VCaP (cell line): ENCODE data around the gene GLA.
A peak's percentile ranks its signal among the peaks of the same experiment; 100 is the strongest.

Source experiments
- H3K27ac ChIP-seq: fragments of 450-650 bp; 2 replicates; pipeline ENCODE4 v1.5.1; 2017
- CTCF ChIP-seq: fragments of 450-650 bp; conservative IDR thresholded peaks from 2 replicates; pipeline ENCODE4 v1.5.1; 2017; ENCODE audit warnings: mild to moderate bottlenecking, moderate library complexity

The GLA gene

GRCh38 chrX:101349193-101349562 is 58.5 kb downstream of the GLA start:
- H3K27ac ChIP-seq = peak overlapping the region; percentile 54; the same call in 1 of the 2 replicates
- no peak for TF ChIP-seq CTCF

- H3K27ac ChIP-seq = peak within 1 kb of the TSS; percentile 54
- no peak for TF ChIP-seq CTCF
Observed at GRCh38 chrX:101348452-101349192, 59.1 kb downstream of the GLA start, which contains the start of gene TIMM8A. TIMM8A (minus strand) TSS chrX:101348742; CDS start chrX:101348664, 78 bp downstream.

- H3K27ac ChIP-seq = peak overlapping the region; percentile 54
- TF ChIP-seq CTCF = no peak
Observed at GRCh38 chrX:101347859-101348451, 59.8 kb downstream of the GLA start.
